ENCODE measurements around the gene ISL1.

Gene ISL1

DNA sequence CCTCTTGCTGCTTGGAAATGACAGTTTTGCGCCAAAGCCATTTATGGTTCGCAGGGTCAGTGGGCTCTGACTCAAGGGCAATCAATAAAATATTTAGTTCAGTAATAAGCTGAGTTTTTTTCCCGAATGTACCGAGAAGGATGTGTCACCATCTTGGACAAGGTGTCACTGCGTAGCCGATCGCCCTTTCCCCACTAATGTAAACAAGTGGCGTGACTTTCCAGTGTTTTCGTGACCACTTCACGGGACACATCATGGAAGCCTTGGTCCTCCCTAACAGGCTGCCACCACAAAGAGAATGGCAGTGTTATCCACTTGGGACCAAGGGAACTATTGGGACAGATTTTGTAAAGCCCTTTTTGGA lies 16.4 kb downstream of the ISL1 start:
- no peak overlapping the region for H3K27ac ChIP-seq
- TF ChIP-seq ZFX (IDR thresholded peaks at IDR 0.05; ENCODE audit: borderline replicate concordance), result no peak
- TF ChIP-seq, protein P1, sequence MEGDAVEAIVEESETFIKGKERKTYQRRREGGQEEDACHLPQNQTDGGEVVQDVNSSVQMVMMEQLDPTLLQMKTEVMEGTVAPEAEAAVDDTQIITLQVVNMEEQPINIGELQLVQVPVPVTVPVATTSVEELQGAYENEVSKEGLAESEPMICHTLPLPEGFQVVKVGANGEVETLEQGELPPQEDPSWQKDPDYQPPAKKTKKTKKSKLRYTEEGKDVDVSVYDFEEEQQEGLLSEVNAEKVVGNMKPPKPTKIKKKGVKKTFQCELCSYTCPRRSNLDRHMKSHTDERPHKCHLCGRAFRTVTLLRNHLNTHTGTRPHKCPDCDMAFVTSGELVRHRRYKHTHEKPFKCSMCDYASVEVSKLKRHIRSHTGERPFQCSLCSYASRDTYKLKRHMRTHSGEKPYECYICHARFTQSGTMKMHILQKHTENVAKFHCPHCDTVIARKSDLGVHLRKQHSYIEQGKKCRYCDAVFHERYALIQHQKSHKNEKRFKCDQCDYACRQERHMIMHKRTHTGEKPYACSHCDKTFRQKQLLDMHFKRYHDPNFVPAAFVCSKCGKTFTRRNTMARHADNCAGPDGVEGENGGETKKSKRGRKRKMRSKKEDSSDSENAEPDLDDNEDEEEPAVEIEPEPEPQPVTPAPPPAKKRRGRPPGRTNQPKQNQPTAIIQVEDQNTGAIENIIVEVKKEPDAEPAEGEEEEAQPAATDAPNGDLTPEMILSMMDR (IDR thresholded peaks at IDR 0.05), result no peak

DNA sequence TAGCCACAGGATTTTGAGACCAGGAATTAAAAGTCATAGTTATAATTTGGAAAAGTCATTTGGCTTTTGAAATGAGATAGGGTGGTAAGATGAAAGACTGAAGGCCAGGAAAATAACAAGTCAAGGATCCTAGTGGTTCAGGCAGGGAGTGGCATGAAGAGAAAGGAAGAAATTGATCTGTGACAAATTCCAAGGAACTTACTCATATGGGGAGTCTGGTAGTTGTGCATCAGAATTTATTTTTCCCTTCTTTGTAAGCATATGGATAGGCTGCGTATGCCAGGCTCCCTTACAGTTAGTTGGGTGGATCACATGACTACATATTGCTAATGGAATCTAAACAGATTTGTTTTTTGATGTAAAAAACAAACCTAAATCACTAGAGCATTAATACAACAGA lies 21.0 kb downstream of the ISL1 start:
- H3K27ac ChIP-seq, result no peak overlapping the region
- TF ChIP-seq, protein P1 (IDR thresholded peaks at IDR 0.05), result no peak
- no peak for TF ChIP-seq ZFX (IDR thresholded peaks at IDR 0.05; ENCODE audit: borderline replicate concordance)

DNA sequence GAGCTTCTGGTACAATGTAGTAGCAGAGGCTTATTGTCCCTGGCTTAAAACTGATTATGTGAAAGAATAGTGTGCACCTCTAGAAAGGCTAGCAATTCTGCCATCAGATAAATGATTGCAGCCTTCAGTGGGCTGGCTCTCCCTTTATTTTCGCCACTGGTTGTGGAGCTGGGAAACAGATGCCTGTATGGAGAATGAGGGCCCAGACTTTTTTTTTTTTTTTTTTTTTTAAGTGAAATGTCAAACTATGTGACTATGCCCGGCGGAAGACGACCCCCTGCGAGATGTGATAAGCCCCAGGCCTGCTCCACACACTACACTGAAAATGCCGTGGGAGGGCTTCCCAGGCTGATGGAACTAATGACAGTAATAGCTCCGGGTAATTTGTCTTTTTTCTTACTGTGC lies 28.7 kb downstream of the ISL1 start:
- H3K27ac ChIP-seq, result no peak overlapping the region
- no peak for TF ChIP-seq ZFX (IDR thresholded peaks at IDR 0.05; ENCODE audit: borderline replicate concordance)
- TF ChIP-seq, protein P1 (IDR thresholded peaks at IDR 0.05), result no peak

DNA sequence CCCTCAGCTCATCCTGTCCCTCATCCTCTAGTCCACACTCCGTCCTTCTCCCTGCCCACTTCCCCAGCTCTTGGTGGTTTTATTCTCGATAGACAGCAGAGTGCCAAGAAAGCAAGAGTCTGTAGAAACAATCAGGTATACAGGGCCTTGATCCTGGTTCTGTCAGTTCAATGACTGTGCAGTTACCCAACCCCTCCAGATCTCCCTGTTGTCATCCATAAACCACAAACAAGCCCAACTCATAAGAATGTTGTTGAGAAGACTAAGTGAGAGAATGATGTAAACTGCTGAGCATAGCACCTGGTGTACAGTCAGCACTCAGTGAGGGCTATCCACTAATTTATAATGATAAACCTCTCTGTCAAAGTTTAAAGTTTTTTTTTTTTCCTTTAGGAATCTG lies 31.3 kb downstream of the ISL1 start:
- TF ChIP-seq ZFX (IDR thresholded peaks at IDR 0.05; ENCODE audit: borderline replicate concordance), result no peak
- TF ChIP-seq, protein P1 (IDR thresholded peaks at IDR 0.05), result no peak
- H3K27ac ChIP-seq, result no peak overlapping the region

DNA sequence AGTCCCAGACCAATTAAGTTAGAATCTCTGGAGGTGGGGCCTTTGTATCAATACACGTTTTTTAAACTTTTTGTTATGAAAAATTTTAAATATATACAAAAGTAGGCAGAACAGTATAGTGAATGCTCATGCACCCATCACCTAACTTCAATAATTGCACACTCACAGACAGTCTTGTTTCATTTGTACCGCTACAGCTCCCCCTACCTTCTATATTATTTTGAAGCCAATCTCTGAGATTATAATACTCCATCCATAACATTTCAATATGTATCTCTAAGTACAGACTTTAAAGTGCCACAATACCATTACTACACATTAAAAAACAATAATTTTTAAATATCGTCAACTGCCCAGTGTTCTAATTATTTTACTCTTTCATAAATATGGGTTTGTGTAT lies 32.9 kb downstream of the ISL1 start:
- TF ChIP-seq, protein P1 (IDR thresholded peaks at IDR 0.05), result peak; percentile 32
- TF ChIP-seq ZFX (IDR thresholded peaks at IDR 0.05; ENCODE audit: borderline replicate concordance), result no peak
- no peak overlapping the region for H3K27ac ChIP-seq

DNA sequence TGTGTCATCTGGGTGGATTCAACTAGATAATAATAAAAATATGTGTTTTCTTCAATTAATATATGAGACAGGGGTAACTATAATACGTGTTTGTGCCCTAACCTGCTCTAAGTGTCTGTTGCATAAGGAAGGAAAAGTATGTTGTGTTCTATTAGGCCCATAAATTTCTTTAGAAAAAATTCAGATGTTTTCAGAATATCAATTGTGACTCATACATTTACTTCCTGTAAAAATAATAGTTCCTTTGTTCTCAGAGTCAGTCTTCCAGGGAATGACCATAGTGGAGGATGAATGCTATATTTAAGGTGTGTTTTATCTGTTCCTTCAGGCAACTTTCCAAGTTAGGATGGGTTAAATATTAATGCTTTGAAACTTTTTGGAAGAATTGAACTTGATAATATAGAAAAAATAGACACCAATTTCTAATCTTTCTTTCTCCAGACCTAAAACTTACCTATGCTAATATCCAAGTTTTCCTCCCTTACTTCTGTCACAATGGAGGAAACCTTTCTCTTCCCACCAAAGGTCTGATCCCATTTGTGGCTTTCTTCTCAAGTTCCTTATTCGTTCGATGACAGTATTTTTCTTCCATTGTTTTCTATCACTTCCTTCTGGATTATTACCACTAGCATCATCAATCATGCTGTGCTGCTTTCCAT lies 49.9 kb downstream of the ISL1 start:
- H3K27ac ChIP-seq, result no peak overlapping the region
- TF ChIP-seq, protein P1 (IDR thresholded peaks at IDR 0.05), result no peak
- TF ChIP-seq ZFX (IDR thresholded peaks at IDR 0.05; ENCODE audit: borderline replicate concordance), result no peak

DNA sequence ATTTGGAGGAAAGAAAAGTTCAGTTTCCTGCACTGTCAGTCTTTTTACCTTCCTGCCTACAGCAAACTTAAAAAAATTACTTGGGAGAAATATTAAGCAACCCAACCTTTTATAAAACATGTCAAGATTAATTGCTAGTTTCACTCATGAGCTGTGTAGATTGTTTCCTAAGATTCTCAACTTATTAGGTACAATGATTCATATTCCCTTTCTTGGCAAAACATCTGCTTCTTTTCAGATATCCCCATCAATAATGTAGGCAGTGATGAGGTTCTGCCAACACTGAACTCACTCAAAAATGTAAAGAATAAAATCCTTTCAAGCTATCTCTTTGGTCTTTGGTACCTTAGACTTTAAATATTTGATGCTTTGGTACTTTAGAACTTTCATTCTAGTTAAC lies 56.0 kb downstream of the ISL1 start:
- H3K27ac ChIP-seq, result no peak overlapping the region
- TF ChIP-seq ZFX (IDR thresholded peaks at IDR 0.05; ENCODE audit: borderline replicate concordance), result no peak
- TF ChIP-seq, protein P1 (IDR thresholded peaks at IDR 0.05), result no peak
